H1 (cell line): ENCODE results near the gene XKR8. TPM values are rescaled to one million over a fixed set of nuclear protein-coding genes. Genes with fewer than 3 reads are reported as not detected.

ENCODE experiments used
- CTCF ChIA-PET: fragments of 300-600 bp; sonication (Branson Sonifier 250); formaldehyde crosslinking; loops from one replicate; lab custom pipeline; 2021; ENCODE audit not compliant: partially characterized antibody; lab: Charles Lee
- POLR2A ChIA-PET: fragments of 300-600 bp; sonication (Branson Sonifier 250); formaldehyde crosslinking; loops from one replicate; lab custom pipeline; 2021; ENCODE audit warnings: inconsistent platforms; ENCODE audit not compliant: partially characterized antibody; lab: Charles Lee
- DNase-seq, 2 experiments: peaks; one replicate each; pipeline versions ENCODE4 v3.0.0 to v3.0.0-alpha.2; 2010 to 2022; ENCODE audit warnings: low spot score in 2 of 2, low read depth in 1 of 2, mixed read lengths in 1 of 2
- FAIRE-seq: peaks from 2 replicates; lab custom pipeline; 2011; peaks lifted over from hg19 to GRCh38; lab: Jason Lieb, UNC
- H2AFZ ChIP-seq: 2 replicates; pipeline ENCODE4 v1.8.1; 2012; ENCODE audit warnings: low read length, inconsistent platforms
- H2AK5ac ChIP-seq: 2 replicates; pipeline ENCODE4 v1.6.1; 2013; ENCODE audit warnings: low read depth, low read length
- H2BK120ac ChIP-seq: replicated peaks from 2 replicates; pipeline ENCODE3; 2013; ENCODE audit warnings: low read depth, low read length, inconsistent platforms
- H2BK12ac ChIP-seq: 2 replicates; pipeline ENCODE4 v1.6.1; 2013; ENCODE audit warnings: low read depth, low read length
- H2BK15ac ChIP-seq: 2 replicates; pipeline ENCODE4 v1.6.1; 2013; ENCODE audit warnings: low read length
- H2BK20ac ChIP-seq: 2 replicates; pipeline ENCODE4 v1.6.1; 2013; ENCODE audit warnings: low read length
- H2BK5ac ChIP-seq: 2 replicates; pipeline ENCODE4 v1.6.1; 2013; ENCODE audit warnings: low read depth, low read length
- H3K14ac ChIP-seq: 2 replicates; pipeline ENCODE4 v1.6.1; 2013; ENCODE audit warnings: inconsistent platforms; ENCODE audit not compliant: insufficient read length
- H3K18ac ChIP-seq: 2 replicates; pipeline ENCODE4 v1.6.1; 2013; ENCODE audit warnings: low read length; ENCODE audit errors: extremely low read depth
- H3K23ac ChIP-seq: 2 replicates; pipeline ENCODE4 v1.6.1; 2013; ENCODE audit warnings: inconsistent platforms; ENCODE audit not compliant: insufficient read length
- H3K23me2 ChIP-seq: 2 replicates; pipeline ENCODE4 v1.6.1; 2013; ENCODE audit warnings: low read depth, low read length
- H3K27ac ChIP-seq: 2 replicates; pipeline ENCODE4 v1.6.1; 2011; ENCODE audit warnings: low read depth, low read length, inconsistent platforms
- H3K27me3 ChIP-seq, 4 experiments: replicated peaks in 1 of 4; 1 replicate in 1 of 4; 2 replicates in 3 of 4; pipeline versions ENCODE4 v1.6.1 to v1.8.1; 2011 to 2013; ENCODE audit warnings: low read length in 3 of 4, mild to moderate bottlenecking in 3 of 4, inconsistent platforms in 2 of 4, mixed read lengths in 2 of 4, moderate library complexity in 1 of 4; ENCODE audit not compliant: control insufficient read depth in 3 of 4, insufficient read depth in 3 of 4; ENCODE audit errors: extremely low read depth in 1 of 4
- H3K36me3 ChIP-seq, 4 experiments: 2 replicates each; pipeline versions ENCODE4 v1.6.1 to v1.8.1; 2011 to 2013; ENCODE audit warnings: mild to moderate bottlenecking in 4 of 4, low read length in 3 of 4, moderate library complexity in 2 of 4, control low read depth in 1 of 4, inconsistent platforms in 1 of 4; ENCODE audit not compliant: insufficient read depth in 4 of 4, control insufficient read depth in 2 of 4
- H3K4ac ChIP-seq: replicated peaks from 2 replicates; pipeline ENCODE3; 2013; ENCODE audit warnings: low read length, low read depth, mixed read lengths, inconsistent platforms; ENCODE audit not compliant: insufficient read length
- H3K4me1 ChIP-seq, 4 experiments: replicated peaks in 1 of 4; 1 replicate in 1 of 4; 2 replicates in 3 of 4; pipeline versions ENCODE4 v1.6.1 to v1.8.1; 2011 to 2013; ENCODE audit warnings: low read length in 3 of 4, inconsistent platforms in 2 of 4, mixed read lengths in 1 of 4; ENCODE audit not compliant: insufficient read depth in 4 of 4, control insufficient read depth in 3 of 4
- H3K4me2 ChIP-seq, 2 experiments: 2 replicates each; pipeline versions ENCODE4 v1.6.1 to v1.8.1; 2011 to 2013; ENCODE audit warnings: low read depth in 2 of 2, low read length in 2 of 2, control low read depth in 1 of 2, inconsistent platforms in 1 of 2, mild to moderate bottlenecking in 1 of 2; ENCODE audit not compliant: insufficient read depth in 1 of 2
- H3K4me3 ChIP-seq, 4 experiments: fragments of 200-600, 300-600 bp in 1 of 4; sonication (generic), shearing (Covaris generic), sonication (Bioruptor Twin) in 1 of 4; 2 replicates each; pipeline versions ENCODE4 v1.5.1 to v1.8.1; 2011 to 2016; ENCODE audit warnings: low read length in 4 of 4, low read depth in 3 of 4, control low read depth in 2 of 4, inconsistent platforms in 2 of 4, mild to moderate bottlenecking in 2 of 4, mixed read lengths in 1 of 4, moderate library complexity in 1 of 4; ENCODE audit not compliant: insufficient read depth in 2 of 4; ENCODE audit errors: extremely low read depth in 1 of 4
- H3K56ac ChIP-seq: replicated peaks from 2 replicates; pipeline ENCODE3; 2013; ENCODE audit warnings: low read depth, mild to moderate bottlenecking, mixed read lengths, low read length, inconsistent platforms; ENCODE audit not compliant: insufficient read length
- H3K79me1 ChIP-seq: 2 replicates; pipeline ENCODE4 v1.6.1; 2013; ENCODE audit warnings: low read depth, low read length, control low read depth
- H3K79me2 ChIP-seq, 2 experiments: 2 replicates each; pipeline versions ENCODE4 v1.6.1 to v1.8.1; 2012 to 2013; ENCODE audit warnings: low read length in 2 of 2, mild to moderate bottlenecking in 2 of 2, inconsistent platforms in 1 of 2; ENCODE audit not compliant: insufficient read depth in 2 of 2, control insufficient read depth in 1 of 2
- H3K9ac ChIP-seq, 4 experiments: replicated peaks in 1 of 4; 1 replicate in 1 of 4; 2 replicates in 3 of 4; pipeline versions ENCODE4 v1.6.1 to v1.8.1; 2011 to 2013; ENCODE audit warnings: low read depth in 3 of 4, low read length in 3 of 4, control low read depth in 2 of 4, mild to moderate bottlenecking in 2 of 4, moderate library complexity in 2 of 4, inconsistent platforms in 1 of 4; ENCODE audit errors: extremely low read depth in 1 of 4
- H3K9me3 ChIP-seq, 2 experiments: 2 replicates each; pipeline versions ENCODE4 v1.6.1 to v1.8.1; 2012 to 2013; ENCODE audit warnings: mild to moderate bottlenecking in 2 of 2, moderate library complexity in 2 of 2, control low read depth in 1 of 2, inconsistent platforms in 1 of 2, low read depth in 1 of 2, low read length in 1 of 2, mixed read lengths in 1 of 2; ENCODE audit not compliant: insufficient read depth in 2 of 2
- H4K20me1 ChIP-seq, 2 experiments: replicated peaks in 1 of 2; 2 replicates each; pipeline versions ENCODE3 to v1.8.1; 2011 to 2013; ENCODE audit warnings: inconsistent platforms in 2 of 2, low read length in 2 of 2, mild to moderate bottlenecking in 1 of 2; ENCODE audit not compliant: insufficient read depth in 2 of 2, control insufficient read depth in 1 of 2
- H4K5ac ChIP-seq: 2 replicates; pipeline ENCODE4 v1.6.1; 2013; ENCODE audit warnings: low read length, low read depth, mixed read lengths, inconsistent platforms; ENCODE audit not compliant: insufficient read length
- H4K8ac ChIP-seq: 2 replicates; pipeline ENCODE4 v1.8.0; 2013; ENCODE audit warnings: mild to moderate bottlenecking, moderate library complexity, low read length, inconsistent platforms; ENCODE audit not compliant: insufficient read depth; ENCODE audit errors: extremely low read depth
- H4K91ac ChIP-seq: replicated peaks from 2 replicates; pipeline ENCODE3; 2013; ENCODE audit warnings: low read length, mixed read lengths, inconsistent platforms; ENCODE audit not compliant: insufficient read length
- ASH2L ChIP-seq: fragments of 200-600, 300-600 bp; sonication (generic); IDR thresholded peaks from one replicate; pipeline ENCODE4 v1.7.1; 2017; ENCODE audit warnings: low read length
- CREB1 ChIP-seq: IDR thresholded peaks from 2 replicates; pipeline ENCODE4 v1.6.1; 2012; ENCODE audit warnings: inconsistent platforms
- CTBP2 ChIP-seq: IDR thresholded peaks from 2 replicates; pipeline ENCODE4 v1.7.0; 2011; ENCODE audit warnings: borderline replicate concordance, mild to moderate bottlenecking, moderate library complexity, mixed read lengths, low read length; ENCODE audit not compliant: insufficient read depth, insufficient read length
- EZH2 ChIP-seq: fragments of 200-600 bp; sonication (generic); IDR thresholded peaks from 2 replicates; pipeline ENCODE4 v1.7.1; 2012; ENCODE audit warnings: low read depth, mild to moderate bottlenecking, moderate library complexity, low read length, inconsistent platforms; ENCODE audit not compliant: severe bottlenecking
- KDM5A ChIP-seq: fragments of 200-600 bp; IDR thresholded peaks from 2 replicates; pipeline ENCODE4 v1.7.1; 2012; ENCODE audit warnings: mild to moderate bottlenecking, low read length, inconsistent platforms, mixed read lengths
- NRF1 ChIP-seq: IDR thresholded peaks from 2 replicates; pipeline ENCODE4 v1.6.1; 2011; ENCODE audit warnings: mild to moderate bottlenecking, low read depth, low read length, improper control_type of control experiment
- RAD21 ChIP-seq, 2 experiments: IDR thresholded peaks in 1 of 2; conservative IDR thresholded peaks in 1 of 2; 2 replicates each; pipeline ENCODE4 v1.6.1; 2011; ENCODE audit warnings: low read depth in 2 of 2, low read length in 2 of 2, improper control_type of control experiment in 1 of 2, inconsistent platforms in 1 of 2, mild to moderate bottlenecking in 1 of 2, moderate library complexity in 1 of 2
- SIN3A ChIP-seq, 2 experiments: IDR thresholded peaks in 1 of 2; conservative IDR thresholded peaks in 1 of 2; 2 replicates each; pipeline ENCODE4 v1.6.1; 2011 to 2012; ENCODE audit warnings: low read length in 2 of 2, improper control_type of control experiment in 1 of 2, low read depth in 1 of 2, mild to moderate bottlenecking in 1 of 2
- SIX5 ChIP-seq: IDR thresholded peaks from 2 replicates; pipeline ENCODE4 v1.6.1; 2011; ENCODE audit warnings: mild to moderate bottlenecking, low read depth, low read length
- WGBS, 2 experiments: shearing (Covaris generic) in 1 of 2; methylation state at CpG; one replicate each; pipeline versions ENCODE4 v1.1.6 to v1.1.7; 2013 to 2015; ENCODE audit warnings: low lambda C conversion rate in 2 of 2, mixed read lengths in 2 of 2, inconsistent platforms in 1 of 2, low coverage in 1 of 2, missing lambda C conversion rate in 1 of 2; ENCODE audit not compliant: insufficient replicate concordance in 2 of 2, insufficient coverage in 1 of 2, insufficient read length in 1 of 2; ENCODE audit errors: extremely low coverage in 1 of 2, missing lambda C conversion rate in 1 of 2; 5-methylcytosine and 5-hydroxymethylcytosine counted together
- polyA plus RNA-seq, 7 experiments: library from polyadenylated mRNA; depleted of rRNA in 3 of 7; stranded (reverse) in 5 of 7; unstranded in 2 of 7; fragments of >200 nt in 5 of 7; fragments of 200-250 nt in 2 of 7; gene quantifications; 1 replicate in 5 of 7; 2 replicates in 1 of 7; 4 replicates in 1 of 7; pipeline versions ENCODE4 v1.2.1 to v1.2.3, GENCODE V29; 2011 to 2013; ENCODE audit warnings: missing spikeins in 2 of 7, mixed read lengths in 2 of 7
- total RNA-seq: library from RNA; stranded (reverse); fragmentation: NEBNext Ultra II Directional; extraction: Animal tissue kit (Norgen Biotek cat#: 25700); gene quantifications from 2 replicates; pipeline ENCODE4 v1.2.1, GENCODE V29; 2021
- TF ChIP-seq, protein P1 (sequence below): IDR thresholded peaks from 2 replicates; pipeline ENCODE4 v1.6.1; 2011; ENCODE audit warnings: low read depth, mild to moderate bottlenecking, low read length; ENCODE audit not compliant: insufficient read depth
- TF ChIP-seq, protein P2 (sequence below): IDR thresholded peaks from 2 replicates; pipeline ENCODE4 v1.6.1; 2011; ENCODE audit warnings: low read length, improper control_type of control experiment

Gene XKR8
- total and polyA plus RNA-seq, 2 of the 8 experiments (the other 6 are each of a cell fraction or from before 2014, with no cell fraction given), result 14.2 to 16.3 TPM

- 95% methylated on average over 1 of the region's 1 CpG; no CpG with 5 or more reads in 1 of the 2 experiments for WGBS, 2 experiments
- H2BK12ac ChIP-seq, result no peak overlapping the region
- CTCF ChIA-PET, result interaction anchor here (1.0 kb wide), 1 partner anchor 16 kb away, joined by 3 read pairs; no protein-coding TSS in a partner anchor
- no peak overlapping the region for H4K5ac ChIP-seq
- FAIRE-seq, result no peak
- H3K18ac ChIP-seq, result no peak overlapping the region
- no peak overlapping the region for H3K4me3 ChIP-seq
- H3K27me3 ChIP-seq, result peaks cover 0 to 9% (median 8%) of the 10 kb centered on the region in 4 experiments; a peak in 6 of 7 replicates
- H3K36me3 ChIP-seq, result peaks cover 16 to 55% (median 28%) of the 10 kb centered on the region in 4 experiments; a peak in 7 of 8 replicates
- no peak overlapping the region for H2AK5ac ChIP-seq
- POLR2A ChIA-PET, result interaction anchor here (1.4 to 1.7 kb wide), 2 partner anchors 20 to 47 kb away, joined by 3 to 4 read pairs; partner anchors contain the start of gene XKR8
- peaks cover 0 to 29% of the 10 kb centered on the region in 2 experiments; a peak in 2 of 4 replicates for H3K79me2 ChIP-seq
- no peaks in the 10 kb centered on the region for H3K23me2 ChIP-seq
- H2BK5ac ChIP-seq, result no peak overlapping the region
- no peak overlapping the region for H2AFZ ChIP-seq
- no peak overlapping the region for H3K14ac ChIP-seq
- no peak overlapping the region for H4K91ac ChIP-seq
- H2BK120ac ChIP-seq, result no peak overlapping the region
- no peak overlapping the region for H4K8ac ChIP-seq
- no peak overlapping the region for H3K4ac ChIP-seq
- H4K20me1 ChIP-seq, result peaks cover under 1 to 3% of the 10 kb centered on the region in 2 experiments
- H3K56ac ChIP-seq, result no peak overlapping the region
- H3K4me1 ChIP-seq, result no peaks in the 10 kb centered on the region; a peak in 2 of 7 replicates
- no peak for DNase-seq
- no peak overlapping the region for H2BK20ac ChIP-seq
- no peaks in the 10 kb centered on the region; the same call in 1 of the 2 replicates for H3K79me1 ChIP-seq
- no peak overlapping the region for H3K23ac ChIP-seq
- H3K9ac ChIP-seq, result no peak overlapping the region
- H2BK15ac ChIP-seq, result no peak overlapping the region
- H3K9me3 ChIP-seq, result peaks cover 3 to 7% of the 10 kb centered on the region in 2 experiments; a peak in 3 of 4 replicates
- H3K27ac ChIP-seq, result no peak overlapping the region
- H3K4me2 ChIP-seq, result no peak overlapping the region
- TF ChIP-seq, protein P1, sequence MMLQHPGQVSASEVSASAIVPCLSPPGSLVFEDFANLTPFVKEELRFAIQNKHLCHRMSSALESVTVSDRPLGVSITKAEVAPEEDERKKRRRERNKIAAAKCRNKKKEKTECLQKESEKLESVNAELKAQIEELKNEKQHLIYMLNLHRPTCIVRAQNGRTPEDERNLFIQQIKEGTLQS, result no peak
- TF ChIP-seq CTBP2 (no peak), NRF1 (no peak), CREB1 (no peak), RAD21 (IDR thresholded peaks at IDR 0.05 in 1 of 2, conservative IDR thresholded peaks at IDR 0.05 in 1 of 2; ENCODE audit: low read depth in 2 of 2, low read length in 2 of 2) (no peak), KDM5A (no peak), SIN3A (conservative IDR thresholded peaks at IDR 0.05 in 1 of 2, IDR thresholded peaks at IDR 0.05 in 1 of 2; ENCODE audit: low read depth in 1 of 2, low read length in 2 of 2) (no peak), EZH2 (no peak), SIX5 (no peak), ASH2L (no peak)
- TF ChIP-seq, protein P2, sequence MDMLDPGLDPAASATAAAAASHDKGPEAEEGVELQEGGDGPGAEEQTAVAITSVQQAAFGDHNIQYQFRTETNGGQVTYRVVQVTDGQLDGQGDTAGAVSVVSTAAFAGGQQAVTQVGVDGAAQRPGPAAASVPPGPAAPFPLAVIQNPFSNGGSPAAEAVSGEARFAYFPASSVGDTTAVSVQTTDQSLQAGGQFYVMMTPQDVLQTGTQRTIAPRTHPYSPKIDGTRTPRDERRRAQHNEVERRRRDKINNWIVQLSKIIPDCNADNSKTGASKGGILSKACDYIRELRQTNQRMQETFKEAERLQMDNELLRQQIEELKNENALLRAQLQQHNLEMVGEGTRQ, result no peak
Measured at GRCh38 chr1:27912429-27912828, 47.3 kb upstream of the XKR8 start.
